Dermis microvascular lymphatic vessel endothelial cell (primary cell): Measurements from ENCODE around the gene CDH23. TPM values are rescaled to one million over a fixed set of nuclear protein-coding genes. Genes with fewer than 3 reads are reported as not detected.

Source experiments
- DNase-seq, 2 donors: peaks; one replicate each; pipeline versions ENCODE4 v3.0.0 to v3.0.0-alpha.2; 2010; ENCODE audit warnings: low read depth in 2 of 2
- total RNA-seq: library from RNA; depleted of rRNA; stranded (reverse); fragments of >200 nt; gene quantifications from 2 replicates; pipeline ENCODE4 v1.2.1, GENCODE V29; 2014

CDH23 gene
- total RNA-seq, 1 donor from 2014 or later: under 0.01 TPM

GRCh38 chr10:71483135-71483534, 86.4 kb downstream of the CDH23 start:
- no peak for DNase-seq

DNA sequence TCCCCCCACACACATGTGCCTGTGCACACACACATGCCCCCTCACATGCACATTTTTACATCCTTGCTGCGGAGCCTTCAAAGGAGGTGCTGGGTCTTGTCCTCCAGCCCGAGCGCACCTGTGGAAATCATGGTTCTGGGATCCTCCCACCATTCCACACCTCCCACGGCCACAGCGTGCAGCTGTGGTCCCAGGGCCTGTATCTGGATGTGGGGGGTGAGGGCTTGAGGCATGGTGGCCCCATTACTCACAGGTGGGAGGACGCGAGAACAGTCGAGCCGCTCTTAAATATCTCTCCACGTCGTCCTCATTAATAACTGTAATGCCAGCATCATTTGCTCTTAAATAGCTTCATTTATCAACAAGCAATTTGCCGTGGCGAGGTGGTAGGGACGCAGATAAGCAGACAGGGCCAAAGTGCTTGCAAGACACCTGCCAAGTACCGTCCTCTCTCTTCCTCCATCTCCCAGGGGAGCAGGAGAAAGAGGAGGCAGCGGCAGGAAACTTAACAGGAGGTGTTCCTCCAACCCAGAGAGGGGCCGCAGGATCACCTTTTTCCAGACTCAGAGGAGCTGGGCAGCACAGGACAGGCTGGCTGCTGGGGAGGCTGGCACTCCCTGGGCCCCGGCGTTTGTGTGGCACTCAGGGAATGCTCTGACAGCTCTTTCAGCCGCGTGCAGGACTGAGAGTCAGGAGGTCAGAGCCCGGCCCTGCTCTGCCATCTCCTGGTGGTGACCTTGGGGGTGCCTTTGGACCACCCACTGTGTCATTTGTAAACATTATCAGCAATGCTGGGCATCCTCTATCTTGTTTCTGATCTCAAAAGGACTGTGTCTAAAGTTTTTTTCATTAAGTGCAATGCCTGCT, 87.4 kb downstream of the CDH23 start:
- DNase-seq: no peak

DNA sequence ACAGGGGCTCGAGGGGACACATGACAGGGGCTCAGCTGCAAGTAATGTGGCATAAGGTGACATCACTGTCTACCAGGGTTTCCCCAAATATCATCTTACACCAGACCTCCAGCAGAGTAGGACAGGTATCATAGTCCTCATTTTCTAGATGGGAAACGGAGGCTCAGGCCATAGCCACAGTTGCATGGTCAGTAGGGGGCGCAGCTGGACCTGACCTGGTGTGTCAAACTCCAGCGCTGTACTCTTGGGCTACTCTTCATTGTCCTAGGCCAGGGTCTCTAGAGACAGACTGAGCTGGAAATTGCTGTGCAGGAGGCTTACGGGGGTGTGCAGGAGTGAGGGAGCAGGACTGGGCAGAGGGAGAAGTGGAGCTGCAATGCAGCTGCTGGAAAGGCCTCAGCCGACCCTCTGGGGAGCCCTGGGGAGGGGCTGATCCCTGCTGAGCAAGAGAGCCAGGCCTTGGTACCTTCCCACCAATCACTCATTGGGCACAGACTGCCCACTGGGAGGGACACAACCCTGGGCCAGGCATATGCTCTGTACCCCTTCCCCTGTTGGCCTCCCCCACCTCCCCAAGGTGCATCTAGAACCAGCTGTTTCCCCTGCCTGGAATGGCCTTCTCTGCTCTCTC, 89.9 kb downstream of the CDH23 start:
- DNase-seq: peak; percentile 29 to 61

GRCh38 chr10:71487726-71488125, 91.0 kb downstream of the CDH23 start:
- DNase-seq: no peak

GRCh38 chr10:71489077-71489476, 92.4 kb downstream of the CDH23 start:
- no peak for DNase-seq

- no peak for DNase-seq
These were observed 96.2 kb downstream of the CDH23 start for GRCh38 chr10:71492872-71493271.

- DNase-seq: no peak
These were observed 97.0 kb downstream of the CDH23 start for GRCh38 chr10:71493741-71494140.

DNA sequence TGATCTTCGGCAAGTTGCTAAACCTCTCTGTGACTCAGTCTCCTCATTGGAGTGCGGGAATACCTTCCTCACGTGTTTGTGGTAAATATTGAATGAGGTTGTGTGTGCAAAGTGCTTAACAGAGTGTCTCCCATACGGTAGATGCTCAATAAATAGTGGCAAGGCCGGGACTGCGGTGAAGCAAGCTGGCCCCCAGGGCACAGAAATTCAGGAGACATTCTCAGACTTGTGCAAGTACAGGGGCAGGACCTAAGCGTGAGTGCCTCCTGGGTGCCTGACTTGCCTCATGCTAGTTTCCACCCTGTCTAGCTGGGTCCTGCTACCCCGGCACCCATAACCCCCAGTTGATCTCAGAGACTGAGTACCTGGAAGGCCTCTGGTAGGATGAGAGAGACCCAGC, 97.8 kb downstream of the CDH23 start:
- DNase-seq: no peak

DNA sequence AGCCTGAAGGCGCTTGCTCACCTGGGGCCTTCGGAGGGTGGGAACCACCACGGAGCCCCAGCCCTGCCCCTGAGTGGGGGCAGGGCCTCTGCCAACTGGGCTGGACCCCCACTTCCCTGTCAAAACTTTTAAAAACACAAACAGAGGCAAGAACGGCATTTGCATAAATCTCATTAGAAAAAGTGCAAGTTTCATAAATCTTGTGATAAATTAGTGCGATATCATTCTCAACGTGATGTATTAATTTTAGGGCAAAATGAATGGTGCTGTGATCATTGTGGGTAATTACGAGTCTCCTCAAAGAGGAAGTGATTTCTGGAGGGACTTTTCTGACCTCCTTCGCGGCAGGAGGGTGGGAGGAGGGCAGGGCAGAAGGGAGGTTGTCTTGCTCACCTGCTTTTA, 98.3 kb downstream of the CDH23 start:
- DNase-seq: no peak

DNA sequence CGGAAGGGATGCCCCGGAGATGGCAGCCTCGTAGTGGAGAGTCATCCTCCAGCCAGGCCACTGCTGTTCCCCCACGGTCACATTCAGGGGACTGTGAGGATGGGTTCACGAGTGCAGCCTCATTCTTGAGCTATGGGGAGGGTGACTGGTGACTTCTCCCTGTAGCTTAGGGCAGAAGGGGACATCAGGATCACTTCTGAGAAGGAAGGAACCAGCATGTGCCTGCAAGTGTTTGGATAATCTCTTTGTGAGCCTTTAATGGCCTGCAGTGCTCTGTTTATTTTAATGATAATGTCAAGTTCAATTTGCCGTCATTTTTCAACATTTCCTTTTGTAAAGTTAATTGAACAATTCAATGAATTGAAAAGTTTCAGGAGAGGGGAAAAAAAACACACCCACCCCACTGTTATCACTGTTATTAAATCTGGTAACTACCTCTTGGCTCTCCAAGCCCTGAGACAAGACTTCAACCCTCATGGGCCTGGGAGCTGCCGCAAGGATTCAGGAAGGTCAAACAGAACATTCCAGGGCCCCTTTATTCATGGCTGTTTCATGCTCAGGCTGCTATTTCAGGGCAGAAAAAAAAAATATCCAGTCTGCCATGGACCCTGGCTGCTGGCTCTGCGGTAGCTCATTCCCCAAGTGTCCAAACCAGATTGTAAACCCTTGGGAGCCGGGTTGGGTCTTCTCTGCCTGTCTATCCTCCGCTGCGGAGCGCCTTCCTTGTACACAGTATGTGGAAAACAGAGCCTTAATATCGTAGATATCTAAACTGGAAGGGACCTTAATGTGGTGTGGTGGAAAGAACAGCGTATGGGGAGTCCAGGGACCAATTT, 100.4 kb downstream of the CDH23 start:
- no peak for DNase-seq

- DNase-seq: no peak
These were observed 101.1 kb downstream of the CDH23 start for GRCh38 chr10:71497763-71498326.

GRCh38 chr10:71501402-71501801, 104.7 kb downstream of the CDH23 start:
- DNase-seq: no peak

DNA sequence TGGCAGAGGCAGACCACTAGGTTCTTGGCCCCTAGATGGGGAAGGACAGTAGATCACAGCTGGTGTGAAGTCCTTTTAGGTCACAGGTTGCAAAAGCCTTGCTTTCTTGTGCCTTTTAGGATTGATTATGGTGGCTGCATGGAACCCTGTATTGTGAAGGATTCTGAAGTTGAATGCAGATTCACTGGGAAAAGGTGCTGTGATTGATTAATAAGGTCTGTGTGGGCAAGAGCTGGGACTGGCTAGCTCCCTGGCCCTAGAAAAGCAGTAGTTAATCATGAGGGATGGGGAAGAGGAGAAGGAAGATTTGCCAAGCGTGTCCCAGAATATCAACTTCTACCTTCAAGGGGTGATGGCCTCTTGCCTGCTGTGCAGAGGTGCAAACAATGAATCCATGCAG, 105.5 kb downstream of the CDH23 start:
- DNase-seq: no peak

DNA sequence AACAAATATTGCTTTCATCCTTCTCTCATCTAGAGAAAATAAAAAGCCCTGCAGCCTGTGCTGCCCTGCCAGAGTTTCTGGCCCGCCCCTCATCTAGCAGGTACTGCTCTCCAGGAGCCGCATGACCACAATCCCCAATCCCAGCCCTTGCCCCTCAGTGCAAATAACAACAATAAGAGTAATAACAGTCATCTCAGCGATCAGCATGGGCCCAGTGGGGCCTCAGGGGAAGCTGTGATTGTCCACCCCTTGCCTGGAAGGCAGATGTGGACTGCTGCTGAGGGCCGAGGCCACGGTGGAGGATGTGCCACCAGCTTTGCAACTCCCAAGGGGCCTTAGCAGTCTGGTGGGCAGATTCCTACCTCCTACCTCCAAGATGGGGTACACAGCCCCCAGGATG, 106.1 kb downstream of the CDH23 start:
- no peak for DNase-seq

DNA sequence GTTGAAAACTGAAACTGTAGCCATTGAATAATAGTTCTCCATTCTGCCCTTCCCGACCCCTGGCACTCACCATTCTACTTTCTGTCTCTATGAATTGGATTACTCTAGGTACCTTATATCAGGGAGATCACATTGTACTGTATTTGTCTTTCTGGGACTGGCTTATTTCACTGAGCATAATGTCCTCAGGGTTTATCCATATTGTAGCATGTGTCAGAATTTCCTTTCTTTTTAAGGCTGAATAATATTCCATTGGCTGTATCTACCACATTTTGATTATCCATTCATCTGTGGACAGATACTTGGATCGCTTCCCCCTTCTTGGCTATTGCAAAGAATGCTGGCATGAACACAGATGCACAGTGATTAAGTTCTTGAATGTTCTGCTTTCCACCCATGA, 107.4 kb downstream of the CDH23 start:
- no peak for DNase-seq

DNA sequence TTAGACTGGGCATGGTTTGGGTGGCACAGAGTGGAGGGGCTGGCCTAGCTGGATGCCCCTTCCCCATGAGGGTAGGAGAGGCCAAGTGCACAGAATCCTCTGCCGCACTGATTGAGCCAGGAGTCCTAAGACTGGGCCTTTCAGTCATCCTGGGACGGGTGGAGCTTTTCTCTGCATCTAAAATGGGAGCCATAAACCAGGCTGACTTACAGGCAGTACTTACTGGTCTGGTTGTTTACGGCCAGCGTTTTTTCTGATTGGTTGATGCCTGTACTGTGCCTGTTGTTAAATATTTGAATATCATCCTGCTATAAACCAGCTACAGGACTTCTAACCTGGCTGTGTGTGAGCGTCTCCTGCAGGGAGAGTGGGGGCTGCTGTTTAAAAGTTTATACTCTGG, 107.8 kb downstream of the CDH23 start:
- DNase-seq: no peak

DNA sequence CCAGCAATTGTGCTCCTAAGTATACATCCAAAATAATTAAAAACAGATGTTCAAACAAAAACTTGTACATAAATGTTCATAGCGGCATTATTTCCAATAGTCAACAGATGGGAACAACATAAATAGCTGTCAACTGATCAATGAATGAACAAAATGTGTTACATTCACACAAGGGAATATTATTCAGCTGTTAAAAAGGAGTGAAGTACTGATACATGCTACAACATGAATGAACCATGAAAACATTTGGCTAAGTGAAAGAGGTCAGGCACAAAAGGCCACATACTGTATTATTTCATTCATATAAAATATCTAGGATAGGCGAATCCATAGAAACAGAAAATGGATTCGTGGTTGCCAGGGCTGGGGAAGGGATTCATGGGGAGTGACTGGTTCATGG, 109.1 kb downstream of the CDH23 start:
- no peak for DNase-seq

DNA sequence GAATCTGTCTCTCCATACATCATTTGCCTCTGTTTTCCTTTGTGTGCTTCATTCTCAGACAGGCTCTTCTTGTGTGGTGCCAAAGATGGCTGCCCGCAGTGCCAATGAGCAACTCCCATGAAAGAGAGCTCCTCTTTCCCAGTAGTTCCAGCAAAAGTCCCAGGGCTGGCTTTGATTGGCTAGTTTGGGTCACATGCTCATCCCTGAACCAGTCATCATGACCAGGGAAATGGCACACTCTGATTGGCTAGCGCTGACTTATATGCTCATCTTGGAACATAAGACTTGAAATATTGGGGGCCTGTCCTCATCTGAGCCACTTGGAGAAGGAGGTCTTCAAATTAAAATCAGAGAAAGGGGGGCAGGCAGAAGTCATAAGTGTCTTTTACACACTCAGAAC, 112.7 kb downstream of the CDH23 start:
- no peak for DNase-seq

DNA sequence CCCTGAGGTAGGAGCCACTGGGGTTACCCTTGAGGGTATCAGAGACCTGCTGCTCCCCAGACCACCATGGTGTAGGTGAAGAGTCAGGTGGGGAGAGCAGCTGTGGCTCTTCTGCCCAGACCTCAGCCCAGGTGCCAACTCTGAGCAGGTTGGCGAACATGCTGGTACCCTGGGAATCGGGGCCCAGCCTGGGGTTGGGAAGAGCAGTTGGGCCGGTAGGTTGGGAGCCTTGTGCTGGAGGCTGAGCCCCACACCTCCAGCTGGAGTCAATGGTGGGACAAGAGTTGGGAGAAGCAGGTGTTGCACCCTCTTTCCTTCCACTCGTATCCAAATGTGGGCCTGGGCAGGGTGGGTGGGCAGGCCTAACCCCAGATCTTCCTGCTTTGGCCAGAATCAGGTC, 114.5 kb downstream of the CDH23 start:
- DNase-seq: no peak

DNA sequence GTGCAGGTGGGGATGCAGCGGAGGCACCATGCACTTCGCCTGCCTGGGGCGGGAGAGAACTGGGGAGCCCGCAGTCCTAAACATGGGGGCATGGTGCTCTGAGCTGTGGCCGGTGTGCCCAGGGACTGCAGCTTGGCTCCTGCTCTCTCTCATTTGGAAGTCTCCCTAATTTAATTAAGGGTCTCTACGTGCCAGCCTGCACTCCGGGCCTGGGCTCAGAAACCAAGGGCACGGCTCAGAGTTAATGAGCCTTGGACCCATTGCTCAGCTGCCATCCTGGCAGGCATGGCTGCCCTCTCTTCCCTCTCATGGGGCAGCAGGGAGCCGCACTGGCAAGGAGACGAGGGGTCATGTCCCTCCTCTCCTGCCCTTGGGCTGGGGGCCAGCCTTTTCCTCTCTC, 115.6 kb downstream of the CDH23 start:
- no peak for DNase-seq

DNA sequence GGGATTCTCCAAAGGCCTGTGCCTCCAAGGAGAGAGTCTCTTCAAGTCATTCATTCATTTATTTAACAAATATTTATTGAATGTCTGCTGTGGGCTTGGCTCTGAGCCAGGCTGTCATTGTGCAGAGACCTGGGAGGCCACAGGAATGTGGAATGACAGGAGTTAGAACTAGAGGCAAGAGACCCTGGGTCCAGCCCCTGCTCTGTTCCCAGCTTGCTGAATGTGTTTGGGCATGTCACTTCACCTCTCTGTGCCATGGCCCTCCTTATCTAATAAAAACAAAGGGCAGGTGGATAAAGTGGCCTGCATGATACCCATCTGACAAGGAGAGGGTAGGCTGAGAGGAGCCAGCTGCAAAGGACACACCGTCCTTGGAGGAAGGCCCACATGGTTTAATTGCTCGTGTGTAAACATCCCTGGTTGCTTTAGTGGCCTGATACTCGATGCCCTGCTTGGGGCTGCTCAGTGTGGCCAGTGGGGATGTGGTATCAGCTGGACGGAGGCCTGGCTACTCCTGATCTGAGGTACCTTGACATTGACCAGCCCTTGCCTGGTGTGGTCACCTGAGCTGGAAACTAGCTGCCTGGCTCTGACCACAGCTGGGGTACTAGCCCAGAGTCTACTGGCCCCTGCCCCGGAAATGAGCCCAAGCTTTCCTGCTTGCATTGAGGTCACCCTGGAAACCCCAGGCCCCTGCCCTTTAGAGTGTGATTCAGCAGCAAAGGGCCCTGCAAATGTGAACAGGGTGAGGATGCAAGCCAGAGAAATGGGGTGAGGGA, 116.2 kb downstream of the CDH23 start:
- no peak for DNase-seq
